GM19099 (cell line): ENCODE measurements around the gene TNNI3K.

Experiments used
- POLR2A ChIP-seq: IDR thresholded peaks from 3 replicates; pipeline ENCODE4 v1.6.1; 2011; ENCODE audit warnings: low read depth; ENCODE audit not compliant: insufficient read length; ENCODE audit errors: extremely low read depth

Gene TNNI3K

DNA sequence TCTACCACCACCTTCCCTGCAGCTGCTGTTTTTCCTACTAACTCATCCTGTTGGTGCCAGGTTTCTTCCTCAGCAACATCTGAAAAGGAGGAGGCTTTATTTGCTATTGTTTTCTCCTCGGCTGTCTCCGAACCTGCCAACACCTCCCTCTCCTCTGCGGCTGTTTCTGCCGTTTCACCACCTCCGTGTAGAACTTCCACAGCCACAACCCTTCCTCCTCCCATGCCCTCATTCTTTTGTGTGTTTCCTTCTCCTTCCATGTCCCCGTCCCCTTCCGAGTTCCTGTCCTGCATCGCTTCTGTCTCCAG, 336.3 kb downstream of the TNNI3K start:
- no peak for TF ChIP-seq POLR2A

DNA sequence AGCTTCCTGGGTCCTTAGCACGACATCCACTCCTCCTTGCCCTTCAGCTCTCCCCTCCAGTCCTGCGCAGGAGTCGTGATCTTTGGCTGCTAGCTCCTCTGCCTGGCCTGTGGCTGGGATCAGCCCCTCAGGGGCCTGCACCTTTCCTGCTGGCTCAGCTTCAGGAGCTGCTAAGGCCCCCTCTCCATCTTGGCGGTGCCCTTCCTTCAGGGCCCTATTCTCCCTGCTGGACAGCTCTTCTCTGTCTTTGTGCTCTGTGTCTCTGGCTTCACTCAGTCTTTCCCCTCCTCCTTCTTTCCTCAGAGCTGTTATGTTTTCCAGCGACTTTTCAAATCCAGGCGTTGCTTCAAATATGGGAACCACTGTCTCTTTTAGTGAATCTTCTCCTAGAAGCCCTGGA, 336.7 kb downstream of the TNNI3K start:
- TF ChIP-seq POLR2A = no peak

DNA sequence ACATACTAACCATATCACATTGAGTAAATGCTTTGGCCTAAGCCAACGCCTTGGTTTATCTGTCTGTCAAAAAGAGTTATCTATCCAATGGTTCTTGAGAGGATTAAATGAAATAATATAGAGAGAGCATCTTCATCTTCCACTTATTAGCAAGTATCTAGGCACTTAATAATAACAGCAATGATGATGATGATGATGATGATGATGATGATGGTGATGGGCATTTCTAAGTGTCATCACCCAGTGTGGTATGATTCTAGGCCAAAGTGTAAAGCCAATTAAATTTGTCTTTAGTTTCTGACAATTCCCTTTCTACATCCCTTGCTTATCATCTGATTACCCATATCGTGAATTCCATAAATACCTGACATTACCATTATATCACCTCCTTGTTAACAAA, 342.9 kb downstream of the TNNI3K start:
- TF ChIP-seq POLR2A = no peak

- TF ChIP-seq POLR2A = no peak
These were observed 344.2 kb downstream of the TNNI3K start for GRCh38 chr1:74579425-74579824.

GRCh38 chr1:74583397-74583796, 348.2 kb downstream of the TNNI3K start:
- no peak for TF ChIP-seq POLR2A

DNA sequence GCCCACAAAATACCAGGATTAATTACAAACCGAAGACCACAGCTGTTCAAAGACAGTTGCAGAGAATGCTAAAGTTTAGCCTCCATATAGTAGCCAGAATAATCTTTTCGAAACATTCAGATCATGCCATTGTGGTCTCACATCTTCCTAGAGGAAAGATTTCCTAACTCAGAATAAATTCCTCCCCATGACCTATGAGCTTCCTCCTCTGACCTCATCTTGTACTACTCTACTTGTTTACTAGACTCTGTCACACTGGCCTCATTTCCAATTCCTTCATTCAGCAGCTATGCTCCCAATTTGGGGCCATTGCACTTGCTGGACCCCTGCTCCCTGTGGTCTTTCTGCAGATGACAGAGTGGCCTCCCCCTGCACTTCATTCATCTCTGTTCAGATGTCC, 349.0 kb downstream of the TNNI3K start:
- TF ChIP-seq POLR2A = no peak

DNA sequence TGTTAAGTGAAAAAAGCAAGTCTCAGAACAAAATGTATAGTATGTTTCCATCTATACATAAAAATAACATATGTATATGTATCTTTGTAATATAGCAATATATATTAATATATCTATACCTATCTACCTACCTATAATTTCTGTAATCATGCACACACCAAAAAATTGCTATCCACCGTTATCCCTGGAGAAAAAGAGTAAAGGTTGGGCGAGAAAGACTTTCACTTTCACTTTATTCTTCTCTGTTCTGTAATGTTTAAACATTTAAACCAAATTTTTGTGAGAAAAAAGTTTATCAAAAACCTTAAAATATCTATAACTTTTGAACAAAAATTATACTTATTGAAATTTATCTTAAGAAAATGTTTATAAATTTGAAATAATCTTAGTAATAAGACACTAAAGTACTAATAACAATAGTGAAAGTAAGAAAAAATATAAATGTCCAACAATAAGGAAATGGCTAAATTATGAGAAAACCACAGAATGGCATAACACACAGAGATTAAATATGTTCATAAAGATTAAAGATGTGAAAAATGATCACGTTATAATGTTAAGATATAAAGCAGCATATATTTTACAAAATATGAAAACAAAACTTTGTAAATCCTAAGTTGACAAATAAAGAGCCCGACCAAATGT, 351.2 kb downstream of the TNNI3K start:
- no peak for TF ChIP-seq POLR2A

GRCh38 chr1:74587888-74588287, 352.7 kb downstream of the TNNI3K start:
- TF ChIP-seq POLR2A = no peak

- TF ChIP-seq POLR2A = no peak
These were observed 355.1 kb downstream of the TNNI3K start for GRCh38 chr1:74590288-74590687.

DNA sequence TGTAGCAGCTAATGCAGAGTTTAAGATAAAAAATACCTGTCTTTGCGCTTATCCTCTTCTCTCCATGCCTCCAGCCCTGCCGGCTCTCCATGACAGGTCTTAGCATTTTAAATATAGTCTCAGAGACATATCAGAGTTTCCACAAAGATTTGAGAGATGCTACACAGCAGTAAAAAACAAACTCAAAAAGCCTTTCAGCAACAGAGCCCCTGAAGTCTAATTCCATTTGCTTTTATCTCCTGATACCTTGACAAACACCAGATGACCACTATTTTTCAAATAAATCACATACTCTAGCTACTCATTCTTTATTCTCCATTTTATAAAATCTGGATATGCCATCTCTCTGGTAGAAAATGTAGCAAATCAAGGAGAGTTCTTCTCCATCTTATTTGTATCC, 356.8 kb downstream of the TNNI3K start:
- no peak for TF ChIP-seq POLR2A

- TF ChIP-seq POLR2A = no peak
These were observed 357.6 kb downstream of the TNNI3K start for GRCh38 chr1:74592580-74593355.
